ENCODE results near the gene GHRL.

Gene GHRL, protein sequence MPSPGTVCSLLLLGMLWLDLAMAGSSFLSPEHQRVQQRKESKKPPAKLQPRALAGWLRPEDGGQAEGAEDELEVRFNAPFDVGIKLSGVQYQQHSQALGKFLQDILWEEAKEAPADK

DNA sequence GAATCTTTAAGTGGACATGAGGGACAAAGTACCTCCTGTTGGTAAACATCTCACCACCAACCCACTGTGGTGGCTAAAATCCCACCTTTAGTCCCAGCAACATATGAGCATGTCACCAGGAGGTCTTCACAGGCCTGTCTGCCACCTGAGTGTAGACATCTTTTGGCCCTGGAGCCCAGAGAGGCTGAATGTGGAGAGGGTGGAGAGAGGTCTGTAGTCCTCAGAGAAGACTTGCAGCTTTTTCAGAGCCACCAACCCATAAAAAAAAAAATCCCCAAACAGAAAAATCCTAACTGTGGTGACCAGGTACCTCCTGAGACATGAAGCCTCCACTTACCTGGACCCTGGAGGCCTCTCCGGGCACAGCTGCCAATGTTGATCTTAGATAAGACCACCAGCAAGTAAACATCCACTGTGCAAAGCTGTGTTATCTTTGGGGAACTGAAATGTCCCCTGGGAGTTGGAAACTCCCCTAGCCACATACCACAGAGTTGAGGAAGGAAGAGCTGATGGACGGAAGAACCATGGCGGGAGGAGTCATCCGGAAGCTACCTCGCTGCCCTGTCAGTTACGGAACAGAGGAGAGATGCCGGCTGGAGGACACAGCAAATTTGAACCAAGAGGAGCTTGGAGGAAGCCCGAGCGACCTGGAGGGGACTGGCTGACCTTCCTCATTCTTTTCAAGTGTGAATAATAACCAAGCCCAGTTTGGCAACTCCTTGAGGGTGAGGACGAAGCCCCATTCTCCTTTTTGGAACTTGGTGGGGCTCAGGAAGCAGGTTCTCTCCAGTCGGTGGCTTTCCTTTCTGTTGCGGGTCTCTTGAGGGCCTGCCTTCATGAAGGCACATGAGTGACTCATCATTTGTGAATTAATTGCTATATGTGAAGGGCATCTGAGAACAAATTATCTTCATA lies at the start of gene GHRL:
TSS of gene GHRL (minus strand) at position 443 of the 915 bp plus-strand sequence. CDS start 2,767 bp downstream, outside the sequence.
- no peak for DNase-seq (ENCODE audit: low read depth in 2 of 3, low spot score in 2 of 3)

DNA sequence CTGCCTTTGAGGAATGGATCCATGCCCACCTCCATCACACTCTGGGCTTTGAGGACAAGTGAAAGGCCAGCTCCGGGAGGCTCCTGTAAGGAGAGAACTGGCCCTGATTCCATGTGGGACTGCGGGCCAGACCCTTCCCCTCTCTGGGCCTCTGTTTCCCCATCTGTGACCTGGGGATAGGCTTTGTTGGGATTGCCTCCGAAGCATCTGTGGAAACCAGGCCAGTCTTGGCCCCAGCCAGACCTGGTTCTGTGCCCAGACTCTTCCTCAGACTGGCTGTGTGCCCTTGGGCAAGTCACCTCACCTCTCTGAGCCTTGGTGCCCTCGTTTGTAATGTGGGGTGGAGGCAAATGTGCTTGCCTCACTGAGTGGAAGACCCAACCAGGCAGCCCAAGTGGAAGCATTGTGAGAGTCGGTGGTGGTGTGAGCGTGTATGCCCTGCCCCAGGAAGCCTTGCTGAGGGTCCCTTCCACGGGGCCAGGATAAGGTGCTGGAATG lies 49.2 kb upstream of the GHRL start:
- DNase-seq (ENCODE audit: low read depth in 2 of 3, low spot score in 2 of 3) = no peak

DNA sequence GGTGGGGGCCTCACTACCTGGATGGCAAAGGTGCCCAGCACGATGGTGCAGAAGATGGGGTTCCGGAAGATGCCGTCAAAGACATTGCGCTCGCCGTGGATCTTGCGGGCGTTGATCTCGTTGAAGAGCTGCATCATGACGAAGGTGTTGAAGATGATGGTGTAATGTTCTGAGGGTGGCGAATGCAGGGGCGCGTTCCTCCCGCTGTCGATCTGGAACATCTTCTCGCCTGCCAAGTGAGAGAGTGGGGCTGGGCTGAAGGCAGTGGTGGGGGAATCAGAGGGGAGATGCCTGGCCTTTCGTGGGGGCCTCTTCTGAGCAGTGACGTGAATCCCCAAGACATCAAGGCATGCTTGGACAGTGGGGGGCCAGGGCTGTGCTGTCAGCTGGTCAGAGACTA lies 47.7 kb upstream of the GHRL start:
- DNase-seq (ENCODE audit: low read depth in 2 of 3, low spot score in 2 of 3) = no peak

DNA sequence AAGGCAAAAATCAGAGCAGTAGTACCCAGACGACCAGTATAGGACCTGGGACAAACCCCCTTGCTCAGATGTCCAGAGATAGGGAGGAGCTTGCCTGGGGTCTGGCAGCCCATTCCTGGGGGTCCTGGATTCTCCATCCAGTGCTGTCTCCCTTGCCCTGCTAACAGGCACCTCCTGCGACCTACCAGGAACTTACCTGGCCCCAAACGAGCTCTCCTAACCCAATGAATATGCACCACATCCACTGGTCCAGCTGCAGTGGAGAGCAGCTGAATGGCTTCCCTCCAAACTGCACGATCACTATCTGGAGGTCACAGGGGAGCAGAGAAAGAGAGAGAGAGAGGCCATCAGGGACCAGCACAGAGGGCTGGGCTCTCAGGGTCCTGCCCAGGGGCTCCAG lies 47.3 kb upstream of the GHRL start:
- no peak for DNase-seq (ENCODE audit: low read depth in 2 of 3, low spot score in 2 of 3)

DNA sequence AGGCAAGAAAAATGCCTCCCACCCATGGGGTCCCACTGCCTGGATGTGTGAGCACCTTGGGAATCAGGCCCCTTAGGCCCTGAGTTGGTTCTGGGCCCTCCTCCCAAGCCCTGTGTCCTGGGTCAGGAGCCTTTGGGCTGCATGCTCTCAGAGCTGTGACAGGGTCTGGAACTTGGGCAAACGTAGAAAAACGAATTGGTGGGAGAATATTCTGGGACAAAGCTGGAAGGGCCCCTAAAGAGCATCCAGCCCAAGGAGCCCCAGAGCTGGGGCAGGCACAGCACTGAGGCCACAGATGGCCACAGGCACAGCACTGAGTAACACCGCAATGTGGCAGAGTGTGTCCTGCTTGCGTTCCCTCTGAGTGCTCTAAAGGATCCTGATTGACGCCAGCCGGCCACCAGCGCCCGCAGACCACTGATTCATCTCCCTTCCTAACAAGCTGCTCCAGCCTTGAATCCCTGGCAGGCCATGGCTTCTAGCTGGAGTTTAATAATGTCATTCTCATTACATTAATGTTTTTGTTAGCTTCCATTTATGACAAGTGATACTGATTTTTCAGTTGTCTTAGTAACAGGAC lies 46.7 kb upstream of the GHRL start:
- no peak for DNase-seq (ENCODE audit: low read depth in 2 of 3, low spot score in 2 of 3)

DNA sequence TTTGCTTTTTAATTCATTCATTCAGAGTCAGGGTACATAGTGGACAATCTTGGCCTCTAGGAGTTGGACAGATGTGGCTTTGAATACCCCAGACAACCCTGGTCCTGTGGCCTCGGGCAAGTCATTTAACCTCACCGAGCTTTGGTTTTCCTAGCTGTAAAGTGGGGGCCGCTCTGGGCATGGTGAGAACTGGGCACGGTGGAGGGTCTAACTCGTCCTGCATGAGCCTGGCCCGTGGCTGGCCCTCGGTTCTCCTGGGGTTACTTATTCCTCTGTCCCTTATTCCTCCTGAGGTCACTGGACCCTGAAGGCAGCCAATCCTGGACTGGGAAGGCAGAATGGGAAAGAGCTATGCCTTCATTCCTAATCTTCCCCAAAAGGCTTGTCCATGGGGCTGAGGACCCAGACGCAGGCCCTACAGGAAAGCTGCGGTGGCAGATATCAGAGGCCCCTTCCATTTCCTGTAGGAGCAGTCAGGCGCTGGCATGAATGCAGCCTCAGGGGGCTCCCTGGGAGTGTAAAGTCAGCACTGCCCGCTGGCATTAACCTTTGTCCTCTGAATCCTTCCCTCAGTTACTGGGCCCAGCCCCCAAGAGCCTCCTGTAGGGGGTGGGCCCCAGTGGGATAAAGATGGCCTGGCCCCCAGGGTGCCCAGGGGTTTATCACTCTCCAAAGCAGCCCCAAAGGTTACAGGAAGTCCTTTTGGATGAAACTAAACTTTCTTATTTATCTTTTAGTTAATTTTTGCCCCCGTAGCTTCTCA lies 46.0 kb upstream of the GHRL start:
- no peak for DNase-seq (ENCODE audit: low read depth in 2 of 3, low spot score in 2 of 3)

DNA sequence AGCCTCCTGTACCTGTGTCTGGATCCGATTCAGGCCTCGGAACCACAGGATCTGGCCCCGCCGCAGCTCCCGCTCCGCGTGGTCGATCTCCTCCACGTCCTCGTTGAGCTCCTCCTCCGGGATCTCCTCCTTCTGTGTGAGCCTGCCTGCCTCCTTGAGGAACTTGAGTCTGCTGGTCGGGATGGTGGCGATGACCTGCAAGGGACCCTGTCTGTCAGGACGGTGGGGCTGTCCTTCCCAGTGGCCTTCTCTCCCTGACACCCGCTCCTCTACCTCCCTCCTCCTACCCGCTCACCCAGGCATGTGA lies 45.4 kb upstream of the GHRL start:
- DNase-seq (ENCODE audit: low read depth in 2 of 3, low spot score in 2 of 3) = no peak

DNA sequence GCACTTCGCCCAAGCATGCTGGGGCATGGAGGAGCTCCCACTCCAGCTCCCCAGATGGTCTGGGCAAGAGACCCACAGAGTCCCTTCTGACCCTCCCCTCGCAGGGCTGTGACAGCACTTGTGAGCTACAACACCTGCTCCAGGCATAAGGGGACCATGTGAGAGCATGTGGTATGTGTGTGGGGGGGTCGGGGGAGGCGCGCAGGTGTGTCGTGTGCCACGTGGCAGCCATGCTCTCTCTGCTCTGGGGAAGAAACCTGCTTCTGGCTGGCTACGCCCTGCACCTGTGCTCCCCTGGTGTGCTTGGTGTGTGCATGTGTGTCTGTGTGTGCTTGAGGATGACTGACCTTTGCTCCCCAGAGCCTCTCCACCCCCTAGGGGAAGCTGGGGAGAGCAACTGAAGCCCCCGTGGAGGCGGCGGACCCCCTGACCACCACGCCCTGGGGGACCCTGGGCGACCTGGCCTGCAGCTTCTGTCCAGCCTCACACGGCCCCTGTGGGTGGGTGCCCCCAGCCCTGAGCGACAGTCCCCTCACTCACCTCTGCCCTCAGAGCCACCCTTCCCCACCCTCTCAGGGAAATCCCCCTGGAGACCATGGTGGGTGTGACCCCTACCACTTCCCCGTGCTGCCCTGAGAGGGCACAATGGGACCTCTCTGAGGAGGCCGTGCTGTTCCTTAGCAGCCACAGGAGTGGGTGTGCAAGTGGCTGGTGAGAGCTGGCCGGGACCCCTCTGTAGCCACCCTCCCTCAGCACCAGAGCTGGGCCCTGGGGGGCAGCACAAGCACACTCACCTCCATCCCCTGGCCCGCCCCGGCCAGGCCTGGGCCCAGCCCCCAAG lies 44.8 kb upstream of the GHRL start:
- no peak for DNase-seq (ENCODE audit: low read depth in 2 of 3, low spot score in 2 of 3)

DNA sequence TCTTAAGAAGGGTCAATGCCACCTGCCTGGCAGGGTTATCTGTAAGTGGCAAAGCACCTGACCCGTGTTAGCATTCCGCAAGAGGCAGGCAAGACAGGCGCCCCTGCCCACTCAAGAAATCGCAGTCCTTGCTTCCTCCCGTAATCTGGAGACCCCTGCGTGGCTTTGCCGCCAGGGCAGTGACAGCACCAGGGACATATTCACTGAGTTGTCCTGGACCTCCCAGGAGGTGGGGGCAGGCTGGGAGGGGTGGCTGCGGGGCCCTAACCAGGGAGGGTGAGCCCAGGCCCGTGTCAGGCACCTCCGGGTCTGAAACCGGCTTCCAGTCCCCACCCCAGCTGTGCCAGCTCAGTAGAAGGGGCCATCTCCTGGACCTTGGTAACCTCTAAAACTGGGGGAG lies 44.0 kb upstream of the GHRL start:
- no peak for DNase-seq (ENCODE audit: low read depth in 2 of 3, low spot score in 2 of 3)

DNA sequence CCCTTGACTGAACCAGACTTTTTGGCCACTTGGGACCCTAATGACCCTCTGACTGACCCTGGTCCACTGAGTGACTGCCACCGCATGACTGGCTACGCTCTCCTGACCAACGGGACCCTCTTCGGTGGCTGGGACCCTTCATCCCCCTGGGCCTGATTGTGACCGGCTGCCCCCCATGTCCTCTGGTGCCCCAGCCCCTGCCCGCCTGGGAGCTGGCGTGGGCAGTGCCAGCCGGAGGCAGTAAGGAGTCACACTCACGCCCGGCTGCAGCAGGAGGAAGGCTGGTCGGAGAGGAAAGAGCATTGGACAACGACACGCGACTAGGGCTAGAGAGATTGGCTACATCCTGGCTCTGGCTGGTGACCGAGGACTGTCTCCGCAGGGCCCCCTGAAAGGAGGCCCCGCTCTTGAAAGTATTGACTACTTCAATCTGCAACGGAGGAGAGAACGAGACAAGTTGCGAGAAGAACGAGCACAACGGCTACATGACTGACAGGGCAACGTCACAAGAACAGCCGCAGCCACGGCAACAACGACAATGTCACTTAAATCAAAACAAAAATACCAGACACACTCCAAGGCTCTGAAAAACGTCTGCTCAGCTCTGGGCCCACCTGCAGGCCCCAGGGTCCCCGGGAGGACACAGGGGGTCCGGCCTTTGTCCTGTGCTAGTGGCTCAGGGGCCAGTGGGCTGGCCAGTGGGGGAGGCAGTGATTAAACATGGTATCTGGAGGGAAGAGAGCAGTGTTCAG lies 43.3 kb upstream of the GHRL start:
- DNase-seq (ENCODE audit: low read depth in 2 of 3, low spot score in 2 of 3) = no peak

DNA sequence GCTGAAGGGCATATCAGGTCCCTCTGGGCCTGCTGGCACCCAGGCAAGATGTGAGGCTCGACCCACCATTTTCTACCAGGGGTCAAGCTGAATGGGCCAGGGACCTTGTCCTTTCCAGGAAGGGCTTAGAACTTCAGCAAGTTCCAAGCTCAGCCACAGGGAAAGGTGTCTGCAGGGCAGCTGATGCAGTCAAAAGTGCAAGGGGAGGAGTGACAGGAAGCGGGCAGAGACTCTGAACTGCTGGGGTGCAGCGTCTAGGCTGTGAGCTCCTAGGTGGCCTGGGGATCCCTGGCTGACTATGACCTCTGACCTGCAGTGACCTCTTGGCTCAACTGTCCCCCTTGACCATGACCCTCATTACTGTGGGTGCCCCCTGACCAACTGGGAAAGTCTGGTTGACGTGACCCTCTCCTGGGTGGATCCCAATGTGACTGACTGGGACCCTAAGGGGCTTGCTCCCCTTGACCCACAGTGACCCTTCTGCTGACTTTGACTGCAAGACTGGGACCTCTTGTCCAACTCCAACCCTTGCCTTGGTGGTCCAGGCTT lies 42.5 kb upstream of the GHRL start:
- no peak for DNase-seq (ENCODE audit: low read depth in 2 of 3, low spot score in 2 of 3)

DNA sequence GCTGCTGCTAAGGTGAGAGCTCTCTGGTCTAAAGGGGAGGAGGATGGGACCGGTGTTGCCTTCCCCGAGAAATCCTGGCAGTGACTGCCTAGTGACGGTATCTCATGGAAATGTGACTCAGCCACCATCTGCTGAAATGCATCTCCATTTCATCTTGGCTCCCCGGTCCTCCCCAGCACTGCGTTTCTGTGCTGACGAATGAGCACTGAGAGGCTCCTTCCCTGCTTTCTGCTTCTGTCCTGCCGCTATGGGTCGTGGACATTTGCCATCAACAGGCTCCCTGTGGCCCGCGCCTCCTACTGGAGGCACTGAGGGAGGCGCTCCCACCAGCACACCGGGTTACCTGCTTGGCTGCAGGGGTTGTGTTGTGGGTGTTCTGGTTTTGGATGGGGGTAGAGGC lies 41.7 kb upstream of the GHRL start:
- no peak for DNase-seq (ENCODE audit: low read depth in 2 of 3, low spot score in 2 of 3)

DNA sequence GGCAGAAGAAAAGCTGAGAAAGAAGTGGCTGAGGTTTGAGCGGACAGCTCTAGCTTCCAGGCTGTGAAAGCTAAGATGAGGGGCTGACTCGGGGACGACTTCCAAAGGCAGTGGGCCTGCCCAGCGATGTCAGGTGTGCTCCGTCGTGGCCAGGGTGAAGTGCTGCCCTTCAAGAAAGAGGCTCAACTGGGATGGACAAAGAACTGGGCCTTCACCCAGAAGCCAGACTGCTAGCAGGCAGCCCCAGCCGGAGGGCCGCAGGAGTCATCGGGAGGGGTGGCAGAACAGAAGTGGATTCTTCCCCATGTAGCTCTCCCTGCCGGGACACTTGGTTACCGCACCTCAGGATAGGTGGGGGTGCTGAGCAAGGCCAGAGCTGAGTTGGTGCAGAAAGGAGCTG lies 41.3 kb upstream of the GHRL start:
- no peak for DNase-seq (ENCODE audit: low read depth in 2 of 3, low spot score in 2 of 3)

DNA sequence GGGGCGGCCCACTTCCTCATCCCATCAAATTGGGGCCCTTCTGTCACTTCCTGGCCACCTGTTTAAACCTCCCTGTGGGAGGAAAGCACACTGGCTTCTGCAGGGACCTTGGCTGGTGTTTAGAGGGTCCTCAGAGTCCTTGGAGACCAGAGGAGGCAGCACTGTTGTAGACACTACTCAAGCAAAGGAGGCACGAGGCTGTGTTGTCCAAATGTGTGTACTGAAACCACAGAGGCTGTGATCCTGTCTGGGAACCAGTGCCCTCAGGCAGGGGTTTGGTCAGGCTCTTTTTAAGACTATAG lies 40.6 kb upstream of the GHRL start:
- DNase-seq (ENCODE audit: low read depth in 2 of 3, low spot score in 2 of 3) = no peak

DNA sequence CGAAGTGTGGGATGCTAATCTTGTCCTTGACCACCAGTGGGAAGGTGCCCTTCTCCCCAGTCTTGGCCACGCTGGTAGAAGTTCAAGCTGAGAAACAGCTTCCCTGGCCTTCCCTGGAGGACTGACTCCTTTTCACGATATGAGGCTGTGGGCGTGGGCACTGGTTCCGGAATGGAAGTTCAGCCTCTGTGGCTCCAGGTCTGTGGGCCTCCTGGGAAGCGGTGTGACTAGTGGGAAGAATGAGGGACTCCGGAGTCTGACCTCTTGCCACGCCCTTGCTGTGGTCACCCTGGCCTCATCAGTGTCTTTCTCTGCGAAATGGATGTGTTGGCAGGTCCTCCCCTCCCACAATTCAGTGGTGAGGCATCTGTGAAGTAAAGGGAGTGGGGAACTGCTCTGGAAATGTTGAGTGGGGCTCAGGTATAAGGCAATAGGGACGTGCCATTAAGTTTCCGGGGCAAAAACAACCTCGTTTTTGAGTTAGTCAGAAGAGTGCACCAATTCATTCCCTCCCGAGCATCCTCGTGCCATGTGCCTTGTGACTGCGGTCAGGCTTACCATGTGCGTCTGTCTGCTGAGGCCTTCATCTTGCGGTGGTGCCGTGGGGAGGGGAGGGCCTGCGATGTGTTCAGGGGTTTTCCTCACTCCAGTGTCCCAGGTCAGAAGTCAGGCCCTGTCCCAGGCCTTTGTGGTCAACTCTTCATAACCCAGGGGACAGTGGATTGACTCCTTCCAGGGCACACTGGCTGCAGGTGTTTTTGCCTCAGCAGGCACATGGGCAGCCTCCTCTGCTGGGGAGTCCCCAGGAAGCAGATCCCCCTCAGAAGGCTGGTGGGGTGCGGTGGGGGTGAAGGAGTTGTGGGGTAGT lies 40.0 kb upstream of the GHRL start:
- DNase-seq (ENCODE audit: low read depth in 2 of 3, low spot score in 2 of 3) = no peak

DNA sequence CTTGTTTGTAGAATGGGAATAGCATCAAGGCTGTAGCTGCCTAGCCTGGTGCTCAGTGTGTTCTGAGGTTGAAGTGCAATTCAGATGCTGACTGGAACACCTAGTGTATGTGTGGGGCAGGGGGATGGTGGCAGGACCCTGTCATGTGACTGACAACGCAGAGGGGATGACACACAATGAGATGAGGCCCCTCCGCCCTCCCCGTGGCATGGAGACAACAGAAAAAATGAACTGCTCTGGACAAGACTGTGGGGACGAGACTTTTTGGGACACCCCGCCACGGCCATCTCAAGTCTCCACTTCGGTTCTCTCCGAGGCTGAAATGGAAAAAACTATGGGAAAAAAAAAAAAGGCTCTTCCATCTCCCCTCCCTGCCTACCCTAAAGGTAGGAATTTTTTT lies 38.6 kb upstream of the GHRL start:
- no peak for DNase-seq (ENCODE audit: low read depth in 2 of 3, low spot score in 2 of 3)

DNA sequence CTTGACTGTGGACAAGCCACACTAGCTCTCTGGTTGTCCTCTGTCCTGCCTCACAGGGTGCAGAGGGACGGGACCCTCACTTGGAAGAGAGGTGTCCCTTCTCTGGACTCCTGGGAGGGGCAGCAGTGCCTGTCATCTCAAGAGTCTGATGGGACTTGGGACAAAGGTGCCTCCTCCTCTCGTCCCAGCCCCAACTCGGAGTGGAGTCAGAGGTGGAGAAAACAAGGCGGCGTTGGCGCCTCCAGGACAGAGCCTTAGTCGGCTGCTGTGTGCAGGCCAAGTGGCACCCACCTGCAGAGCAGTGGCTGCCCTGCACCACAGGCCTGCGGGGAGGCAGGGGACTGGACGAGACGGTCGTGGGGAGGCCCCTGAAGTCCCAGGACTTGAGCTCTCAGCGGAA lies 37.6 kb upstream of the GHRL start:
- no peak for DNase-seq (ENCODE audit: low read depth in 2 of 3, low spot score in 2 of 3)

DNA sequence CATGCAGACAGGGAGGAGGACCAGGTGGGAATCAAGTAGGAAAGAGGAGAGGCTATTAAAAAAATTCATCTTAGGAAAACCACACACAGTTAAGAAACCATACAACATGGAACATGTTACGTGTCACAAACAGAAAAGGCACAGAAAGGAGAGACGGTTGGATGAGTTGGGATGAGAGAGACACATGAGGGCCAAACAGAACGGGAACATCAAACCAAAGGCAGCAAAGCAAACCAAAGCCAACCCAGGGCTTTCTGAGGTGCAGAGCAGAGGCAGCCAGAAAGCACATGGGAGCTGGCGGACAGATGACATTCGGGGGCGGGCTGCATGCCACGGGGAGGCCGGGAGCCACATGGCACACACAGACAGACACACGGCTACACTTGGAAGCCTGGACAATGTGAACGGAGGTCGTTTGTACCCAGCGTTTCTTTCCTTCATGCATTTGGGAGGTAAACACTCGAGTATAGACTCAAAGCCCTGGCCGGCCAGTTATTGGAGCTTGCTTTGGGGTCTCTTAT lies 36.8 kb upstream of the GHRL start:
- DNase-seq (ENCODE audit: low read depth in 2 of 3, low spot score in 2 of 3) = no peak

Measured in activated CD8-positive, alpha-beta memory T cell treated with anti-CD3 and anti-CD28 coated beads for 48 hours (primary cell).